ENCODE measurements around the gene SP5. TPM values are rescaled to one million over a fixed set of nuclear protein-coding genes. Genes with fewer than 3 reads are reported as not detected.

Gene SP5
- total RNA-seq, 3 donors from 2014 or later (not counting 1 experiment from before 2014, with no cell fraction given): not detected

DNA sequence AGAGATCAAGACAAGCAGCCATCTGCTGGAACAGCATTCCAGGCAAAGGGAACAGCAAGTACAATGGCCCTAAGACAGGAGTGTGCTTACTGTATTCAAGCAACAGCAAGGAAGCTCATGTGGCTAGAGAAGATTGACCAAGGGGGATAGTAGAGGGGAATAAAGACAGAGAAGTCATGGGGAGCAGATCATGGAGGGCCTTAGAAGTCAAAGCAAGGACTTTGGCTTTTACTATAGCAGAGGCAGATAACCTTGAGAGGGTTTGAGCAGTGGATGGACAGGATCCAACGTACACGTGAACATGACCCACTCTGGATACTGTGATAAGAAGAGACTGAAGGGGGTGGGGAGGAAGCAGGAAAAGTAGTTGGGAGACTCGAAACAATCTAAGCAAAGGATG lies 26.9 kb downstream of the SP5 start:
- DNase-seq (no peak), ATAC-seq (no peak)
- TF ChIP-seq, protein P1, sequence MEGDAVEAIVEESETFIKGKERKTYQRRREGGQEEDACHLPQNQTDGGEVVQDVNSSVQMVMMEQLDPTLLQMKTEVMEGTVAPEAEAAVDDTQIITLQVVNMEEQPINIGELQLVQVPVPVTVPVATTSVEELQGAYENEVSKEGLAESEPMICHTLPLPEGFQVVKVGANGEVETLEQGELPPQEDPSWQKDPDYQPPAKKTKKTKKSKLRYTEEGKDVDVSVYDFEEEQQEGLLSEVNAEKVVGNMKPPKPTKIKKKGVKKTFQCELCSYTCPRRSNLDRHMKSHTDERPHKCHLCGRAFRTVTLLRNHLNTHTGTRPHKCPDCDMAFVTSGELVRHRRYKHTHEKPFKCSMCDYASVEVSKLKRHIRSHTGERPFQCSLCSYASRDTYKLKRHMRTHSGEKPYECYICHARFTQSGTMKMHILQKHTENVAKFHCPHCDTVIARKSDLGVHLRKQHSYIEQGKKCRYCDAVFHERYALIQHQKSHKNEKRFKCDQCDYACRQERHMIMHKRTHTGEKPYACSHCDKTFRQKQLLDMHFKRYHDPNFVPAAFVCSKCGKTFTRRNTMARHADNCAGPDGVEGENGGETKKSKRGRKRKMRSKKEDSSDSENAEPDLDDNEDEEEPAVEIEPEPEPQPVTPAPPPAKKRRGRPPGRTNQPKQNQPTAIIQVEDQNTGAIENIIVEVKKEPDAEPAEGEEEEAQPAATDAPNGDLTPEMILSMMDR (IDR thresholded peaks at IDR 0.05): no peak
- Mint-ChIP-seq H3K4me1 (no peaks in the 10 kb centered on the region), H3K4me3 (no peak overlapping the region), H3K36me3 (no peaks in the 10 kb centered on the region), H3K9me3 (no peaks in the 10 kb centered on the region), H3K27me3 (ENCODE audit: low read depth in 2 of 2) (peaks cover 13 to 22% of the 10 kb centered on the region in 2 donors), H3K27ac (no peak overlapping the region)
- no peaks in the 10 kb centered on the region for H3K36me3 ChIP-seq (ENCODE audit: control insufficient read depth, insufficient read depth, low read length)
- H3K4me3 ChIP-seq (ENCODE audit: low read length): no peak overlapping the region
- no peak overlapping the region for H3K27ac ChIP-seq (ENCODE audit: low read length)
- WGBS (ENCODE audit: insufficient coverage): 89% methylated on average over 3 of the region's 3 CpGs
- no peaks in the 10 kb centered on the region for H3K9me3 ChIP-seq (ENCODE audit: control insufficient read depth, insufficient read depth, low read length)
- no peaks in the 10 kb centered on the region for H3K4me1 ChIP-seq (ENCODE audit: control insufficient read depth, insufficient read depth, low read length)
- H3K27me3 ChIP-seq (ENCODE audit: control insufficient read depth, insufficient read depth, low read length): no peaks in the 10 kb centered on the region
- intact Hi-C loops (cut with micrococcal nuclease): no loop called here

DNA sequence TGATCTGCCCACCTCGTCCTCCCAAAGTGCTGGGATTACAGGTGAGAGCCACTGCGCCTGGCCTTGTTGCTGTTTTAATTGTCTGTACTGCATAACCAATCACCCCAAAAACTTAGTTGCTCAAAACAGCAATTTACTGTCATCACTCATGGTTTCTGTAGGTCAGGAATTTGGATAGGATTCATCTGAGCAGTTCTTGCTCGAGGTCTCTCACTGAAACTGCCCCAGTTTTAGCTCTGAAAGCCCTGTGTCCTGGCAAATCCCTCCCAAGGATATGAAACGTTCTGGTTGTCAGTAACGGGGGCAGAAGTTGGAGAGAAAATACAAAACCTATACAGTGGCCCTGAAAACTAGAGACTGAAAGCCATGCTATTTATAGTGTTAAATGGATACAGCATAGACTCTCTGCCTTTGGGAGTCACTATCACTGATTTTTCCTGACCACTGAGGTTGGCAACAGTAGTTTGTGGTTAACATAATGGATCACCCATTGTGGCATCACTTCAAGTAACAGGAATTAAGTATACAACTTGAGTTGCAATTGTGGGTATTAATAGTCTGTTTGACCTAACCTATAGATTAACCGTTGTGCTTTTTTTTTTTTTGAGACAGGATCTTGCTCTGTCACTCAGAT lies 27.9 kb downstream of the SP5 start:
- WGBS (ENCODE audit: insufficient coverage): 83% methylated on average over 6 of the region's 6 CpGs

DNA sequence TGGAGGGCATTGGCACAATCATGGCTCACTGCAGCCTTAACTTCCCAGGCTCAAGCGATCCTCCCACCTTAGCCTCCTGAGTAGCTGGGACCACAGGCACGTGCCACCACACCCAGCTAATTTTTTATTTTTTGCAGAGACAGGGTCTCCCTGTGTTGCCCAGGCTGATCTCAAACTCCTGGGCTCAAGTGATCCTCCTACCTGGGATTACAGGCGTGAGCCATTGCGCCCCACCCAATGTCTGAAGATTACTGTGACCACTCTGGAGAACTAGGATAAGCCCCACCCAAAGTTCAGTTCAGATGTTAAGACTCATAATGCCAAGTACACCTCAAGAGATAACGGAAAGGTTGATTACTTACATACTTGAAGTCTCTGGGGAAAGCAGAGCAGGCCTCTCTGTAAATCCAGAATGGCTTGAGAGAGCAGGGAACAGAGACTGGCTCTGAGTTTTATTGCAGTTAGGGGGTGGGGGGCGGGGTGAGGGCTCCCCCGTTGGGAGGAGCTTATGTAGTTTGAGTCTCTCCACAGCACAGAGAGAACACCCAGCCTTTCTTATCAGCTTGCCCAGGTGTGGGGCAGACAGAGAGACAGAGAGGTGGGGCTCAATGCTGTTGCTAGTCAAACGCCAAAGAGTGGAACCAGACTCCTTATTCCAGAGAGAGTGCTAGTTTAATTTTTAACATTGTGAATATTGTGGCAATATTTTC lies 28.5 kb downstream of the SP5 start:
- 84% methylated on average over 6 of the region's 8 CpGs for WGBS (ENCODE audit: insufficient coverage)
- H3K4me1 ChIP-seq (ENCODE audit: control insufficient read depth, insufficient read depth, low read length): no peaks in the 10 kb centered on the region
- DNase-seq (no peak), ATAC-seq (no peak)
- no peak overlapping the region for H3K27ac ChIP-seq (ENCODE audit: low read length)
- TF ChIP-seq, protein P1 (IDR thresholded peaks at IDR 0.05): no peak
- intact Hi-C loops (cut with micrococcal nuclease): no loop called here
- H3K4me3 ChIP-seq (ENCODE audit: low read length): no peak overlapping the region
- Mint-ChIP-seq H3K4me3 (no peak overlapping the region), H3K9me3 (no peaks in the 10 kb centered on the region), H3K4me1 (no peaks in the 10 kb centered on the region), H3K27ac (no peak overlapping the region), H3K27me3 (ENCODE audit: low read depth in 2 of 2) (peaks cover 20 to 30% of the 10 kb centered on the region in 2 donors), H3K36me3 (no peaks in the 10 kb centered on the region)
- no peaks in the 10 kb centered on the region for H3K36me3 ChIP-seq (ENCODE audit: control insufficient read depth, insufficient read depth, low read length)
- H3K9me3 ChIP-seq (ENCODE audit: control insufficient read depth, insufficient read depth, low read length): no peaks in the 10 kb centered on the region
- no peaks in the 10 kb centered on the region for H3K27me3 ChIP-seq (ENCODE audit: control insufficient read depth, insufficient read depth, low read length)

More for the DNA sequence above, 27.9 kb downstream of the SP5 start:
- Mint-ChIP-seq H3K4me3 (no peak overlapping the region), H3K27me3 (ENCODE audit: low read depth in 2 of 2) (peaks cover 16 to 24% of the 10 kb centered on the region in 2 donors), H3K27ac (no peak overlapping the region), H3K4me1 (no peaks in the 10 kb centered on the region), H3K36me3 (no peaks in the 10 kb centered on the region), H3K9me3 (no peaks in the 10 kb centered on the region)
- Histone ChIP-seq H3K4me1 (ENCODE audit: control insufficient read depth, insufficient read depth, low read length) (no peaks in the 10 kb centered on the region), H3K36me3 (ENCODE audit: control insufficient read depth, insufficient read depth, low read length) (no peaks in the 10 kb centered on the region), H3K27me3 (ENCODE audit: control insufficient read depth, insufficient read depth, low read length) (no peaks in the 10 kb centered on the region), H3K27ac (ENCODE audit: low read length) (no peak overlapping the region), H3K4me3 (ENCODE audit: low read length) (no peak overlapping the region), H3K9me3 (ENCODE audit: control insufficient read depth, insufficient read depth, low read length) (no peaks in the 10 kb centered on the region)
- intact Hi-C loops (cut with micrococcal nuclease): no loop called here
- no peak for ATAC-seq
- TF ChIP-seq, protein P1 (IDR thresholded peaks at IDR 0.05): no peak
- DNase-seq: no peak
